Endothelial cell of umbilical vein (primary cell): ENCODE results near the gene NUAK1.

Experiments
- EZH2 ChIP-seq: IDR thresholded peaks from 2 replicates; pipeline ENCODE4 v1.6.1; 2012; ENCODE audit warnings: borderline replicate concordance, low read depth, mild to moderate bottlenecking, moderate library complexity, low read length, inconsistent platforms; ENCODE audit not compliant: severe bottlenecking
- JUN ChIP-seq: IDR thresholded peaks from 2 replicates; pipeline ENCODE4 v1.6.1; 2011; ENCODE audit warnings: borderline replicate concordance, low read depth; ENCODE audit not compliant: insufficient read length, insufficient read depth
- MYC ChIP-seq: IDR thresholded peaks from one replicate; pipeline ENCODE4 v1.6.1; 2011; ENCODE audit warnings: mild to moderate bottlenecking, low read depth, low read length
- POLR2A ChIP-seq: IDR thresholded peaks from 2 replicates; pipeline ENCODE4 v1.6.1; 2012; ENCODE audit warnings: low read depth, mild to moderate bottlenecking, control low read depth, low read length
- POLR2AphosphoS5 ChIP-seq: IDR thresholded peaks from 2 replicates; pipeline ENCODE4 v1.6.1; 2012; ENCODE audit warnings: low read depth, mild to moderate bottlenecking, control low read depth, low read length, moderate library complexity; ENCODE audit not compliant: insufficient read depth
- TF ChIP-seq, protein P1 (sequence below), 2 donors: IDR thresholded peaks; 1 replicate in 1 of 2; 2 replicates in 1 of 2; pipeline ENCODE4 v1.5.1; 2011; ENCODE audit warnings: low read length in 2 of 2, mild to moderate bottlenecking in 2 of 2, moderate library complexity in 2 of 2, control low read depth in 1 of 2, inconsistent platforms in 1 of 2, low read depth in 1 of 2; ENCODE audit not compliant: insufficient read depth in 1 of 2; ENCODE audit errors: extremely low read depth in 1 of 2

GRCh38 chr12:106106061-106106566 is 32.6 kb downstream of the NUAK1 start:
- TF ChIP-seq, protein P1, sequence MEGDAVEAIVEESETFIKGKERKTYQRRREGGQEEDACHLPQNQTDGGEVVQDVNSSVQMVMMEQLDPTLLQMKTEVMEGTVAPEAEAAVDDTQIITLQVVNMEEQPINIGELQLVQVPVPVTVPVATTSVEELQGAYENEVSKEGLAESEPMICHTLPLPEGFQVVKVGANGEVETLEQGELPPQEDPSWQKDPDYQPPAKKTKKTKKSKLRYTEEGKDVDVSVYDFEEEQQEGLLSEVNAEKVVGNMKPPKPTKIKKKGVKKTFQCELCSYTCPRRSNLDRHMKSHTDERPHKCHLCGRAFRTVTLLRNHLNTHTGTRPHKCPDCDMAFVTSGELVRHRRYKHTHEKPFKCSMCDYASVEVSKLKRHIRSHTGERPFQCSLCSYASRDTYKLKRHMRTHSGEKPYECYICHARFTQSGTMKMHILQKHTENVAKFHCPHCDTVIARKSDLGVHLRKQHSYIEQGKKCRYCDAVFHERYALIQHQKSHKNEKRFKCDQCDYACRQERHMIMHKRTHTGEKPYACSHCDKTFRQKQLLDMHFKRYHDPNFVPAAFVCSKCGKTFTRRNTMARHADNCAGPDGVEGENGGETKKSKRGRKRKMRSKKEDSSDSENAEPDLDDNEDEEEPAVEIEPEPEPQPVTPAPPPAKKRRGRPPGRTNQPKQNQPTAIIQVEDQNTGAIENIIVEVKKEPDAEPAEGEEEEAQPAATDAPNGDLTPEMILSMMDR (IDR thresholded peaks at IDR 0.05; ENCODE audit: extremely low read depth in 1 of 2, insufficient read depth in 1 of 2, low read depth in 1 of 2, low read length in 2 of 2) = no peak
- TF ChIP-seq POLR2A (no peak), POLR2AphosphoS5 (no peak), MYC (no peak), JUN (no peak), EZH2 (no peak)
